Measurements from ENCODE around the gene IFI44.

The IFI44 gene

GRCh38 chr1:78645723-78646122 is 3.9 kb upstream of the IFI44 start:
- in situ Hi-C loops (cut with MboI; ENCODE audit: low pct_unique_long_range_greater_than_20kb, low sequenced_read_pairs, unreplicated experiment): no loop called here
- DNase-seq (ENCODE audit: low spot score): no peak
- TF ChIP-seq, protein P1, sequence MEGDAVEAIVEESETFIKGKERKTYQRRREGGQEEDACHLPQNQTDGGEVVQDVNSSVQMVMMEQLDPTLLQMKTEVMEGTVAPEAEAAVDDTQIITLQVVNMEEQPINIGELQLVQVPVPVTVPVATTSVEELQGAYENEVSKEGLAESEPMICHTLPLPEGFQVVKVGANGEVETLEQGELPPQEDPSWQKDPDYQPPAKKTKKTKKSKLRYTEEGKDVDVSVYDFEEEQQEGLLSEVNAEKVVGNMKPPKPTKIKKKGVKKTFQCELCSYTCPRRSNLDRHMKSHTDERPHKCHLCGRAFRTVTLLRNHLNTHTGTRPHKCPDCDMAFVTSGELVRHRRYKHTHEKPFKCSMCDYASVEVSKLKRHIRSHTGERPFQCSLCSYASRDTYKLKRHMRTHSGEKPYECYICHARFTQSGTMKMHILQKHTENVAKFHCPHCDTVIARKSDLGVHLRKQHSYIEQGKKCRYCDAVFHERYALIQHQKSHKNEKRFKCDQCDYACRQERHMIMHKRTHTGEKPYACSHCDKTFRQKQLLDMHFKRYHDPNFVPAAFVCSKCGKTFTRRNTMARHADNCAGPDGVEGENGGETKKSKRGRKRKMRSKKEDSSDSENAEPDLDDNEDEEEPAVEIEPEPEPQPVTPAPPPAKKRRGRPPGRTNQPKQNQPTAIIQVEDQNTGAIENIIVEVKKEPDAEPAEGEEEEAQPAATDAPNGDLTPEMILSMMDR (IDR thresholded peaks at IDR 0.05; ENCODE audit: extremely low read depth, insufficient read depth, missing control alignments): no peak

- in situ Hi-C loops (cut with MboI; ENCODE audit: low pct_unique_long_range_greater_than_20kb, low sequenced_read_pairs, unreplicated experiment): no loop called here
- TF ChIP-seq, protein P1 (IDR thresholded peaks at IDR 0.05; ENCODE audit: extremely low read depth, insufficient read depth, missing control alignments): no peak
- no peak for DNase-seq (ENCODE audit: low spot score)
These were observed 2.4 kb upstream of the IFI44 start for GRCh38 chr1:78647238-78647637.

GRCh38 chr1:78650114-78650660 is 556 bp downstream of the IFI44 start:
- in situ Hi-C loops (cut with MboI; ENCODE audit: low pct_unique_long_range_greater_than_20kb, low sequenced_read_pairs, unreplicated experiment): no loop called here
- DNase-seq (ENCODE audit: low spot score): no peak
- TF ChIP-seq, protein P1 (IDR thresholded peaks at IDR 0.05; ENCODE audit: extremely low read depth, insufficient read depth, missing control alignments): no peak

DNA sequence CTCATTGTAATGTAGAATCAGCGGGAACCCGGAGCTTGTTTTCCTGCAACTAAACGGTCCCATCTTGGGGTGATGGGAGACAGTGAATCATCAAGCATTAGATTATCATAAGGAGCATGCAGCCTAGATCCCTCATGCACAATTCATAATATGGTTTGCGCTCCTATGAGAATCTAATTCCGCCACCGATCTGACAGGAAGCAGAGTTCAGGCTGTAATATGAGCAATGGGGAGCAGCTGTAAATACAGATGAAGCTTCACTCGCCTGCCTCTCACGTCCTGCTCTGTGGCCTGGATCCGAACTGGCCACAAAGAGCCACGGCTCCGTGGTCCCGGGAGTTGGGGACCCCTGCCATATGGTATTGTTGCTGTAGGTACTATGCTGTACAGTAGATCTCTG is 1.6 kb downstream of the IFI44 start:
- no peak for DNase-seq (ENCODE audit: low spot score)
- in situ Hi-C loops (cut with MboI; ENCODE audit: low pct_unique_long_range_greater_than_20kb, low sequenced_read_pairs, unreplicated experiment): no loop called here

GRCh38 chr1:78652019-78652560 is 2.5 kb downstream of the IFI44 start:
- TF ChIP-seq, protein P1 (IDR thresholded peaks at IDR 0.05; ENCODE audit: extremely low read depth, insufficient read depth, missing control alignments): no peak
- in situ Hi-C loops (cut with MboI; ENCODE audit: low pct_unique_long_range_greater_than_20kb, low sequenced_read_pairs, unreplicated experiment): no loop called here

More for the DNA sequence above, 1.6 kb downstream of the IFI44 start:
- TF ChIP-seq, protein P1 (IDR thresholded peaks at IDR 0.05; ENCODE audit: extremely low read depth, insufficient read depth, missing control alignments): no peak

GRCh38 chr1:78658901-78659300 is 9.3 kb downstream of the IFI44 start:
- in situ Hi-C loops (cut with MboI; ENCODE audit: low pct_unique_long_range_greater_than_20kb, low sequenced_read_pairs, unreplicated experiment): no loop called here
- no peak for DNase-seq (ENCODE audit: low spot score)
- TF ChIP-seq, protein P1 (IDR thresholded peaks at IDR 0.05; ENCODE audit: extremely low read depth, insufficient read depth, missing control alignments): no peak

More at GRCh38 chr1:78652019-78652560, 2.5 kb downstream of the IFI44 start:
- no peak for DNase-seq (ENCODE audit: low spot score)

All from GM13977 (cell line).